IMR-90 (cell line): ENCODE data around the gene RNF40.

Experiments used
- BHLHE40 ChIP-seq: fragments of 150-350 bp; IDR thresholded peaks from 2 replicates; pipeline ENCODE4 v1.6.1; 2016; ENCODE audit warnings: mild to moderate bottlenecking, low read depth, low read length
- CEBPB ChIP-seq: IDR thresholded peaks from 2 replicates; pipeline ENCODE4 v1.6.1; 2012; ENCODE audit warnings: low read depth, low read length, improper control_type of control experiment
- CHD1 ChIP-seq: IDR thresholded peaks from 2 replicates; pipeline ENCODE4 v1.6.1; 2012; ENCODE audit warnings: low read depth, low read length, improper control_type of control experiment
- CTCF ChIP-seq: conservative IDR thresholded peaks from 2 replicates; pipeline ENCODE4 v1.5.1; 2012; ENCODE audit warnings: mild to moderate bottlenecking, low read depth, low read length, improper control_type of control experiment
- FOS ChIP-seq: fragments of 150-350 bp; IDR thresholded peaks from 2 replicates; pipeline ENCODE4 v1.6.1; 2016; ENCODE audit warnings: low read depth, low read length
- MAFK ChIP-seq: IDR thresholded peaks from 2 replicates; pipeline ENCODE4 v1.6.1; 2012; ENCODE audit warnings: low read depth, low read length, improper control_type of control experiment
- MAZ ChIP-seq: IDR thresholded peaks from 2 replicates; pipeline ENCODE4 v1.6.1; 2012; ENCODE audit warnings: low read depth, mild to moderate bottlenecking, low read length, improper control_type of control experiment, moderate library complexity, borderline replicate concordance
- MXI1 ChIP-seq: IDR thresholded peaks from 2 replicates; pipeline ENCODE4 v1.6.1; 2012; ENCODE audit warnings: low read depth, mild to moderate bottlenecking, low read length, moderate library complexity, borderline replicate concordance
- POLR2A ChIP-seq: IDR thresholded peaks from 2 replicates; pipeline ENCODE4 v1.6.1; 2012; ENCODE audit warnings: mild to moderate bottlenecking, low read depth, low read length
- RAD21 ChIP-seq: IDR thresholded peaks from 2 replicates; pipeline ENCODE4 v1.6.1; 2012; ENCODE audit warnings: low read length, improper control_type of control experiment
- RCOR1 ChIP-seq: IDR thresholded peaks from 2 replicates; pipeline ENCODE4 v1.6.1; 2012; ENCODE audit warnings: mild to moderate bottlenecking, low read length, improper control_type of control experiment; ENCODE audit not compliant: insufficient replicate concordance
- RFX5 ChIP-seq: IDR thresholded peaks from 2 replicates; pipeline ENCODE4 v1.8.0; 2012; ENCODE audit warnings: low read depth, mild to moderate bottlenecking, low read length, moderate library complexity
- SMC3 ChIP-seq: fragments of 150-350 bp; IDR thresholded peaks from 2 replicates; pipeline ENCODE4 v1.6.1; 2016; ENCODE audit warnings: low read depth, mild to moderate bottlenecking, antibody characterized with exemption, low read length, moderate library complexity
- USF2 ChIP-seq: fragments of 150-350 bp; IDR thresholded peaks from 2 replicates; pipeline ENCODE4 v1.6.1; 2017; ENCODE audit warnings: mild to moderate bottlenecking, antibody characterized with exemption, low read length, low read depth

- peak; percentile 5 for TF ChIP-seq RCOR1
- TF ChIP-seq POLR2A, result peak; percentile 30; the same call in 1 of the 2 replicates
- no peak for TF ChIP-seq CTCF
- TF ChIP-seq SMC3, result no peak
- no peak for TF ChIP-seq CEBPB
- no peak for TF ChIP-seq FOS
- TF ChIP-seq MAFK, result no peak
- TF ChIP-seq USF2, result no peak
- TF ChIP-seq BHLHE40, result no peak
- TF ChIP-seq MAZ, result 0 out of 2 replicates have a peak, but pooled peaks have one; percentile 1
- no peak for TF ChIP-seq CHD1
- no peak for TF ChIP-seq RAD21
- TF ChIP-seq MXI1, result peak; percentile 37; the same call in 1 of the 2 replicates
- TF ChIP-seq RFX5, result no peak
Observed at GRCh38 chr16:30761427-30761927, 645 bp upstream of the RNF40 start.
